H1 (cell line): ENCODE measurements around the gene VAMP4. TPM values are rescaled to one million over a fixed set of nuclear protein-coding genes. Genes with fewer than 3 reads are reported as not detected.

Experiments used
- ATF2 ChIP-seq: IDR thresholded peaks from 2 replicates; pipeline ENCODE4 v1.6.1; 2012; ENCODE audit warnings: low read length, inconsistent platforms
- EP300 ChIP-seq, 2 experiments: IDR thresholded peaks; 1 replicate in 1 of 2; 2 replicates in 1 of 2; pipeline ENCODE4 v1.6.1; 2011 to 2012; ENCODE audit warnings: low read depth in 2 of 2, low read length in 2 of 2, mild to moderate bottlenecking in 2 of 2, borderline replicate concordance in 1 of 2, inconsistent platforms in 1 of 2, moderate library complexity in 1 of 2
- MAFK ChIP-seq: IDR thresholded peaks from 2 replicates; pipeline ENCODE4 v1.6.1; 2012; ENCODE audit warnings: low read depth, mild to moderate bottlenecking, improper control_type of control experiment, low read length
- MAX ChIP-seq: IDR thresholded peaks from 2 replicates; pipeline ENCODE4 v1.6.1; 2012; ENCODE audit warnings: inconsistent platforms
- SP1 ChIP-seq: IDR thresholded peaks from 2 replicates; pipeline ENCODE4 v1.6.1; 2011; ENCODE audit warnings: low read depth, low read length
- SP4 ChIP-seq: IDR thresholded peaks from 2 replicates; pipeline ENCODE4 v1.6.1; 2012; ENCODE audit warnings: low read length, inconsistent platforms
- TBP ChIP-seq: IDR thresholded peaks from 2 replicates; pipeline ENCODE4 v1.6.1; 2011; ENCODE audit warnings: low read depth, low read length, improper control_type of control experiment
- polyA plus RNA-seq, 7 experiments: library from polyadenylated mRNA; depleted of rRNA in 3 of 7; stranded (reverse) in 5 of 7; unstranded in 2 of 7; fragments of >200 nt in 5 of 7; fragments of 200-250 nt in 2 of 7; gene quantifications; 1 replicate in 5 of 7; 2 replicates in 1 of 7; 4 replicates in 1 of 7; pipeline versions ENCODE4 v1.2.1 to v1.2.3, GENCODE V29; 2011 to 2013; ENCODE audit warnings: missing spikeins in 2 of 7, mixed read lengths in 2 of 7
- total RNA-seq: library from RNA; stranded (reverse); fragmentation: NEBNext Ultra II Directional; extraction: Animal tissue kit (Norgen Biotek cat#: 25700); gene quantifications from 2 replicates; pipeline ENCODE4 v1.2.1, GENCODE V29; 2021
- TF ChIP-seq, protein P1 (sequence below): fragments of 300-600 bp; sonication (generic); IDR thresholded peaks from 2 replicates; pipeline ENCODE4 v1.7.1; 2012; ENCODE audit warnings: low read length, moderate library complexity, mild to moderate bottlenecking, inconsistent platforms; ENCODE audit not compliant: insufficient replicate concordance

Gene VAMP4
- total and polyA plus RNA-seq, 2 of the 8 experiments (the other 6 are each of a cell fraction or from before 2014, with no cell fraction given): 1.6 to 13.9 TPM

- TF ChIP-seq, protein P1, sequence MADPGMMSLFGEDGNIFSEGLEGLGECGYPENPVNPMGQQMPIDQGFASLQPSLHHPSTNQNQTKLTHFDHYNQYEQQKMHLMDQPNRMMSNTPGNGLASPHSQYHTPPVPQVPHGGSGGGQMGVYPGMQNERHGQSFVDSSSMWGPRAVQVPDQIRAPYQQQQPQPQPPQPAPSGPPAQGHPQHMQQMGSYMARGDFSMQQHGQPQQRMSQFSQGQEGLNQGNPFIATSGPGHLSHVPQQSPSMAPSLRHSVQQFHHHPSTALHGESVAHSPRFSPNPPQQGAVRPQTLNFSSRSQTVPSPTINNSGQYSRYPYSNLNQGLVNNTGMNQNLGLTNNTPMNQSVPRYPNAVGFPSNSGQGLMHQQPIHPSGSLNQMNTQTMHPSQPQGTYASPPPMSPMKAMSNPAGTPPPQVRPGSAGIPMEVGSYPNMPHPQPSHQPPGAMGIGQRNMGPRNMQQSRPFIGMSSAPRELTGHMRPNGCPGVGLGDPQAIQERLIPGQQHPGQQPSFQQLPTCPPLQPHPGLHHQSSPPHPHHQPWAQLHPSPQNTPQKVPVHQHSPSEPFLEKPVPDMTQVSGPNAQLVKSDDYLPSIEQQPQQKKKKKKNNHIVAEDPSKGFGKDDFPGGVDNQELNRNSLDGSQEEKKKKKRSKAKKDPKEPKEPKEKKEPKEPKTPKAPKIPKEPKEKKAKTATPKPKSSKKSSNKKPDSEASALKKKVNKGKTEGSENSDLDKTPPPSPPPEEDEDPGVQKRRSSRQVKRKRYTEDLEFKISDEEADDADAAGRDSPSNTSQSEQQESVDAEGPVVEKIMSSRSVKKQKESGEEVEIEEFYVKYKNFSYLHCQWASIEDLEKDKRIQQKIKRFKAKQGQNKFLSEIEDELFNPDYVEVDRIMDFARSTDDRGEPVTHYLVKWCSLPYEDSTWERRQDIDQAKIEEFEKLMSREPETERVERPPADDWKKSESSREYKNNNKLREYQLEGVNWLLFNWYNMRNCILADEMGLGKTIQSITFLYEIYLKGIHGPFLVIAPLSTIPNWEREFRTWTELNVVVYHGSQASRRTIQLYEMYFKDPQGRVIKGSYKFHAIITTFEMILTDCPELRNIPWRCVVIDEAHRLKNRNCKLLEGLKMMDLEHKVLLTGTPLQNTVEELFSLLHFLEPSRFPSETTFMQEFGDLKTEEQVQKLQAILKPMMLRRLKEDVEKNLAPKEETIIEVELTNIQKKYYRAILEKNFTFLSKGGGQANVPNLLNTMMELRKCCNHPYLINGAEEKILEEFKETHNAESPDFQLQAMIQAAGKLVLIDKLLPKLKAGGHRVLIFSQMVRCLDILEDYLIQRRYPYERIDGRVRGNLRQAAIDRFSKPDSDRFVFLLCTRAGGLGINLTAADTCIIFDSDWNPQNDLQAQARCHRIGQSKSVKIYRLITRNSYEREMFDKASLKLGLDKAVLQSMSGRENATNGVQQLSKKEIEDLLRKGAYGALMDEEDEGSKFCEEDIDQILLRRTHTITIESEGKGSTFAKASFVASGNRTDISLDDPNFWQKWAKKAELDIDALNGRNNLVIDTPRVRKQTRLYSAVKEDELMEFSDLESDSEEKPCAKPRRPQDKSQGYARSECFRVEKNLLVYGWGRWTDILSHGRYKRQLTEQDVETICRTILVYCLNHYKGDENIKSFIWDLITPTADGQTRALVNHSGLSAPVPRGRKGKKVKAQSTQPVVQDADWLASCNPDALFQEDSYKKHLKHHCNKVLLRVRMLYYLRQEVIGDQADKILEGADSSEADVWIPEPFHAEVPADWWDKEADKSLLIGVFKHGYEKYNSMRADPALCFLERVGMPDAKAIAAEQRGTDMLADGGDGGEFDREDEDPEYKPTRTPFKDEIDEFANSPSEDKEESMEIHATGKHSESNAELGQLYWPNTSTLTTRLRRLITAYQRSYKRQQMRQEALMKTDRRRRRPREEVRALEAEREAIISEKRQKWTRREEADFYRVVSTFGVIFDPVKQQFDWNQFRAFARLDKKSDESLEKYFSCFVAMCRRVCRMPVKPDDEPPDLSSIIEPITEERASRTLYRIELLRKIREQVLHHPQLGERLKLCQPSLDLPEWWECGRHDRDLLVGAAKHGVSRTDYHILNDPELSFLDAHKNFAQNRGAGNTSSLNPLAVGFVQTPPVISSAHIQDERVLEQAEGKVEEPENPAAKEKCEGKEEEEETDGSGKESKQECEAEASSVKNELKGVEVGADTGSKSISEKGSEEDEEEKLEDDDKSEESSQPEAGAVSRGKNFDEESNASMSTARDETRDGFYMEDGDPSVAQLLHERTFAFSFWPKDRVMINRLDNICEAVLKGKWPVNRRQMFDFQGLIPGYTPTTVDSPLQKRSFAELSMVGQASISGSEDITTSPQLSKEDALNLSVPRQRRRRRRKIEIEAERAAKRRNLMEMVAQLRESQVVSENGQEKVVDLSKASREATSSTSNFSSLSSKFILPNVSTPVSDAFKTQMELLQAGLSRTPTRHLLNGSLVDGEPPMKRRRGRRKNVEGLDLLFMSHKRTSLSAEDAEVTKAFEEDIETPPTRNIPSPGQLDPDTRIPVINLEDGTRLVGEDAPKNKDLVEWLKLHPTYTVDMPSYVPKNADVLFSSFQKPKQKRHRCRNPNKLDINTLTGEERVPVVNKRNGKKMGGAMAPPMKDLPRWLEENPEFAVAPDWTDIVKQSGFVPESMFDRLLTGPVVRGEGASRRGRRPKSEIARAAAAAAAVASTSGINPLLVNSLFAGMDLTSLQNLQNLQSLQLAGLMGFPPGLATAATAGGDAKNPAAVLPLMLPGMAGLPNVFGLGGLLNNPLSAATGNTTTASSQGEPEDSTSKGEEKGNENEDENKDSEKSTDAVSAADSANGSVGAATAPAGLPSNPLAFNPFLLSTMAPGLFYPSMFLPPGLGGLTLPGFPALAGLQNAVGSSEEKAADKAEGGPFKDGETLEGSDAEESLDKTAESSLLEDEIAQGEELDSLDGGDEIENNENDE: no peak
- TF ChIP-seq MAX: peak; percentile 87
- peak; percentile 90 for TF ChIP-seq SP1
- TF ChIP-seq ATF2: no peak
- TF ChIP-seq TBP: peak; percentile 83
- no peak for TF ChIP-seq MAFK
- 0 out of 2 replicates have a peak, but pooled peaks have one; percentile 44 for TF ChIP-seq SP4
- TF ChIP-seq EP300 (IDR thresholded peaks at IDR 0.05; ENCODE audit: borderline replicate concordance in 1 of 2, low read depth in 2 of 2, low read length in 2 of 2): peak in 1 of 2 experiments; percentile 20; a peak in 1 of 3 replicates
Observed at GRCh38 chr1:171781176-171781875, 39.5 kb upstream of the VAMP4 start, which contains the start of gene METTL13 (continued).
